Stimulated activated CD8-positive, alpha-beta memory T cell treated with anti-CD3 and anti-CD28 coated beads, Interleukin-7, amount 100 ng/mL, for 48 hours (primary cell): ENCODE results near the gene HYAL2.
A peak's percentile ranks its signal among the peaks of the same experiment; 100 is the strongest.

Source experiments
- DNase-seq, 2 donors: peaks; one replicate each; pipeline ENCODE4 v3.0.0-alpha.2; 2020; ENCODE audit warnings: low read depth in 1 of 2; ENCODE audit errors: extremely low read depth in 1 of 2

Gene HYAL2, protein sequence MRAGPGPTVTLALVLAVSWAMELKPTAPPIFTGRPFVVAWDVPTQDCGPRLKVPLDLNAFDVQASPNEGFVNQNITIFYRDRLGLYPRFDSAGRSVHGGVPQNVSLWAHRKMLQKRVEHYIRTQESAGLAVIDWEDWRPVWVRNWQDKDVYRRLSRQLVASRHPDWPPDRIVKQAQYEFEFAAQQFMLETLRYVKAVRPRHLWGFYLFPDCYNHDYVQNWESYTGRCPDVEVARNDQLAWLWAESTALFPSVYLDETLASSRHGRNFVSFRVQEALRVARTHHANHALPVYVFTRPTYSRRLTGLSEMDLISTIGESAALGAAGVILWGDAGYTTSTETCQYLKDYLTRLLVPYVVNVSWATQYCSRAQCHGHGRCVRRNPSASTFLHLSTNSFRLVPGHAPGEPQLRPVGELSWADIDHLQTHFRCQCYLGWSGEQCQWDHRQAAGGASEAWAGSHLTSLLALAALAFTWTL

DNA sequence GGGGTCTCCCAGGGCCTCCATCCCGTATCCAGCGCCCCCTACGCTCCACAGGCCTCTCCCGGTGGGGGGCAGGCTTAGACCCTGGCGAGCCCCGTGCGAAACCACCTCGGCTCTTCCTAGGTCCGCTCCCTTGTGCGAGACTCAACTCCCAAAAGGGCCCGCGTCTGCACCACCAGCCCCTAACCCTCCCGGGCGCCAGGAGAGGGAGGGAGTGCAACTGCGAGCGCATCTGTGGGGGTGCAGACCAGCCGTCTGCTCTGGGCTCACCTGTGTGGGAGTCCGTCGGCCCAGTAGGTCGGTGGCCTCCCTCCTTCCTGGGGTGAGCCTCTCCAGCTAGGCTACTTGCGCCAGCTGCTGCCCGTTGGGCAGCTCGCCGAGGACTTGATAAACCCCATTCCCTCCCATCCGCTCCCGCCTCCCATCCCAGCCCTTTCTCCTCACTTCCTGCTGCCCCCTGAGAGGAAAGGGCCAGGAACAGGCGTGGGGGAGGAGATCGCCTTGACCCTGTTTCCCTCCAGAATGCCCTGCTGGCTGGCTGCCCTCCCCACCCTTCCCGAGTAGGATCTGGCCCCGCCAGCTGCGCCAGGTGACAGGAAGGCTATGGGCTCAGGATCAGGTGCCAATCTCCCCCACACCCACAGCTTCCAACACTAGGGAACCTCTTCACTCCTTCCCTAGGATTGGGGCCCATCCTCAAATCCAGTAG lies at the start of gene HYAL2:
TSS of gene HYAL2 (minus strand) at position 360 of the 706 bp plus-strand sequence. CDS start 2,256 bp downstream, outside the sequence.
- DNase-seq = no peak

DNA sequence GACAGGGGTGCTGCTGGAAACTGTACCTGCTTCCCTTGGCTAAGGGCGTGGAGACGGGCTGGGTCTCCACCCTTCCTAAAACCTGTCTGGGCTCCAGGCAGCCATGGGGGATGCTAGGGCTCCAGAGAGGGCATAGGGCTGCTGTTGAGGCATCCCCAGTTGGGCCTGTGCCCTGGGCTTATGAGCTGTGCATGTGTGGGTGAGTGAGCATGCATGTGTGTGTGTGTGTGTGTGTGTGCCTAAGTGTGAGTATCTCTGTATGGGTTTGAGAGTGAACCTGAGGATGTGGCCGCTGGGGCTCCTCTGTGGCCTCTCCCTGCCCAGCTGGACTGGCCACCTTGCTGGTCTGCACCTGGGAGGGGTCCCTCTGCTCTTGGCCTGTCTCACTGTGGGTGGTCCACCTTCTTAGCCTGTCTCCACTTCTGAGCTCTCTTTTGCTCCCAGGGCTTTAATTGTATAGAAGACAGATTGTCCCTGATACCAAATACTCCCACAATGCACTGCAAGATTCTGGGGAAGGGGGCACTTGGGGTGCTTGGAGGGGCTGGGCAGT lies 48.7 kb upstream of the HYAL2 start:
- DNase-seq = no peak

DNA sequence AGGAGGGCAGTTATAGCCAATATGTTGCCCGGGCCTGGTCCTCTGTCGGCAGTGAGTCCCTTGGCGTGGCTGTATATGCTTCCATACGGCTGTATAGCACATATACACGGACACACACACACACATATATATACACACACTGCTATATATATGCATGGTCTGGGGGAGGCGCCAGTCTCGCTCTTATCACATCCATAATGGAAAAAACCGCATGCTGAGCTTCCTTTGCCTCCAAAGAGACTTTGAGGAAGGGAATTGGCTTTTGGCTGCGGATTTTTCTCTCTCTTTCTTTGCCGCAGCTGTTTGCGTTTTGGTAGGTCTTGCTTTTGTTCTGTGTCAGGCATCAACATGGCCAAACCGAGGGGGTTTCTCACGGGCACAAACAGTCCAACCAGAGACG lies 48.0 kb upstream of the HYAL2 start:
- no peak for DNase-seq

DNA sequence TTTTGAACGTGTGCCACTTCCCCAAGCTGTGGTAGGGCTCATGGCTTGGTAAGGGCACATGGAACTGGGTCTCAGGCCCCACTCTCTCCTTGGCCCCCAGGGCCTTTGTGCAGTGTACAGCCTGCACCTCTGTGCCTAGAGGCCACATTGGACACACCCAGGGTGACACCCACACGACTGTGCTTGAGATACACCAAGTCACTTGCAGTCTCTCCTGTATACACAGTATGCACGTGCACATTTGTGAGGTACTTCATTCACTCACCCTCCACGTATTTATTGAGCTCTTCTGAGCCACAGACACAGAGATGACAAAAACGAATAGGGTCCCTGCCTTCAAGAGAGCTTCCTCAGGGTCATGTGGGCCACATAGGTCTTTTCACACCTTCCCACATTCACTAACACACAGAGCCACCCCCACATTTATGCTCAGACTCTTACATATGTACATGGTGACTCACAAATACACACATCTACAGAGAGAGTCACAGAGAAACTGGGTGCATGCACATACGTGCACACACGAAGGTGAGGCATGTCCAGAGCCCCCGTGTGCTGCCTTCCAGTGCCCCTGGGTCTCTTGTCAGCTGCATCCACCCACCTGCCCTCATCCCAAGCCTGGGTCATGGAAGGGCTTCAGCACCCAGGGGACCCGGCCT lies 46.6 kb upstream of the HYAL2 start:
- no peak for DNase-seq

DNA sequence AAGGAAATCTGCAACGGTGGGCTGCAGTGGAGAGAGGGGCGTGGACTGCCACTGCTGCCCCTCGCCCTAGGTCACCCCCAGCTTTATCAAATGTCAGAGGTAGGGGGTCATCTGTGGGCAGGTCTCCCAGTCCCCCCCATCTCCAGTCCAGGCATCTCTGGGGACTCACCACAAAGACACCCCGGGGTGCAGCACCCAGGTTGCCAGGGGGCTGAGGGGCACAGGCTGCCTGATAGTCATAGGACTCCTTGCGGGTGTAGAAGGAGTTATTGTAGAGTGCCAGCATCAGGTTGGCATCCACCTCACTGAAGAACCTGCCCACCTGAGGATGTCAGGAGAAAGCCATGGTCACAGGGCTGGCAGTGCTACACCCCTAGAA lies 43.3 kb upstream of the HYAL2 start:
- no peak for DNase-seq

DNA sequence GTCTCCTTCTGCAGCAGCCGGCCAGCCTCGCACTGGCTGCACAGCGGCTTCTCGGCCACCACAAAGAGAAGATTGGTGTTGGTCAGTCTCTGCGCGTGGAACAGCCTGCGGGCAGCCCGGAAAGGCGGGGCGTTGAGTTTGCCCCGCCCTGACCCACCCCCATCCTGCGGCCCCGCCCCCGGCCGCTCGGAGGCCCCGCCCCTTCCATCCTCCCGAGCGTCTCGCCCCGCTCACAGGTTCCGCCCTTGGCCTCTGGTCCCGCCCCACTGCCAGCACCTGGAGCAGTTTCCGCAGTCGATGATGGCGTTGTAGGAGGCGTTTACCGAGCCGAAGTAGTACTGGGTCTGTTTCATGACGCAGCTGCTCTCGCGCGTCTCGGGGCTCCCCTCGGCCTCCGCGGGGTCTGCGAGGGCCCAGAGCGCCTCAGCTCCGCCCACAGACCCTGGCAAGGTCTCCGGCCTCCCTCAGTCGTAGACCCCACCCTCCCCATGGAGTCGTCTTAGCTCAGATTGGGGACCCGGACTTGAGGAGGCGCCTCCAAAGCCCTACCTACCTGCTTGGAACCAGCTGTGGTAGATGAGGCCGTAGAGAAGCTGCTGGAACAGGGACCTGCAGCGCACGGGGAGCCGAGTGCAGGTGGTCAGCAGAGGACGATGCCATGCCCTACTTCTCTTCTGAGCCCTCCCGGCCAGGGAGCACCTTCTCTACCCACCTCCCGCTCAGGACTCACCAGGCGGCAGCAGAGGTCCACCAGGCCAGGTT lies 42.7 kb upstream of the HYAL2 start:
- peak; percentile 80 to 91 for DNase-seq

DNA sequence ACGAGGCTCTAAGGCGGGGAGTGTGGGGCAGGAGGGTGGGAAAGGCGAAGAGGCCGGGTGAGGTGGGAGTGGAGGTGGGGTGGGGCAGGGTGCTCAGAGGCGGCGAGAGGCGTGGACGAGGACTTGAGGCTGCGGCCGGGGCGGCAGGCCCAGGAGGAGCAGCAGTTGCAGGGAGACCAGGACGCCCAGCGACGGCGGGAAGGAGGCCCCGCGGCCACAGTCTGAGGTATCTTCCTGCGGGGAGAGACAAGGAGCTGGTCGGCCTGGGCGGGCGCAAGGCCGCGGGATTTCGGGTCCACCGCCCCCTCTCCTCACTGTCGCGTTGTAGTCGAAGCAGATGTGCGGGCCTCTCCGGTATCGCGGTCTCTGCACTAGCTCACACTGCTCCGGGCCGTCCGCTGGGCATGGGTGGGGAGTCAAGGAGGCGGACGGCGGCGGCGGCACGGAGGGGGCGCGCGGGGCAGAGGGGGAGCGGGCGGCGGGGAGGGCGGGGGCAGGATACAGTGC lies 42.1 kb upstream of the HYAL2 start:
- no peak for DNase-seq

DNA sequence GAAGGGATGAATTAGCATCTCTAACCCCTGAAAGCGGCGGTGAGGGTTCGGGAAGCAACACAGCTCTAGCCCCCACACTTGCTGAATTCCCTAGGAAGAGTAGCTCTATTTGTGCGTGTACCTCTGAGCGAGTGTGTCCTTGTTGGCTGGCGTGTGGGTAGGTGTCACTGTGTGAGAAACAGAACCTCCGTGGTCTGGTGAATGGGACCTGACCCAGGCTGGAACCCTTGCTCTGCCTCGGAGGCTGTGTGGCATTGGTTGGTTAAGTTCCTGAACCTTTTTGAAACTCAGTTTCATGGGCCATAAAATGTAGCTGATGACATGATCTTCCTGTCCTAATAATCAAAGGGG lies 37.2 kb upstream of the HYAL2 start:
- DNase-seq = no peak

DNA sequence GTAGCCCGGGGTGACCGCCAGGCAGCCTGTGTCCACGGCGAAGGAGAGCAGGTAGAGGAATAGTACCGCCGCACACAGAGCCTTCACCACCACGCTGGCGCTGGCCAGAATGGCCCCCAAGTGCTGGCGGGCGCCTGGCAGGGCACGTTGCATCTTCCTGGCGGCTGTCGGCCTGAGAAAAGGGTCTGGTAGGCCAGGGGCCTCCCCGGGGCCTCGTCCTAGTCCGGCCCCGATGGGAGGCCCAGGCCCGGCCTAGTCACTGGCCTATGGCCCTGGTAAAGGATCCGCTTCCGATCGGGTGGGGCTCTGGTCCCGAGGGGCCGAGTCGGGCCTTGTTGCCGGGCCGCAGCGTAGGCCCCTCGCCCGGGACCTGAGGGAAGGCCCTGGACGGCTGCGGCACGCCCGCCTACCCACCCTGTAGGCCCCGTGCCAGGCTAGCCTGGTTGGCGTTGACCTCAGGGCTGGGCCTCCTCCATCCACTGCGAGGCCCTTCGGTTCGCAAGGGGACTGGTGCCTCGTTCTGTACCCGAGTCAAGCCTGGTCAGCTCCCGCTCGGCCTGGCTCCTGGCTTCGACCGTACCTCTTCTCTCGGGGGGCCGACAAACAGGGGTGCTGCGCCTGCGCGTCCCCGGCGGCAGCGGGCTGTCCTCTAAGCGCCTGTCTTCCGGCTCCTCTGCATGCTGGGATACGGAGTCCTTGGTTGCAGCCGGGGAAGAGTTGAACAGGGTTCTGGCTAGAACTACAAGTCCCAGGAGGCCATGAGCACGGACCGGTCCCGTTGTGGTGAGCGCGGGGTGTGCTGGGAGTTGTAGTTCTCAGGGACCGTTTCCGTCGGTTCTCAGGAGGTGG lies 36.6 kb upstream of the HYAL2 start, which contains the start of gene TMEM115:
TSS of gene TMEM115 (minus strand) at position 611 of the 849 bp plus-strand sequence. CDS start at position 153, 458 bp downstream.
- DNase-seq = peak; percentile 86 to 96

DNA sequence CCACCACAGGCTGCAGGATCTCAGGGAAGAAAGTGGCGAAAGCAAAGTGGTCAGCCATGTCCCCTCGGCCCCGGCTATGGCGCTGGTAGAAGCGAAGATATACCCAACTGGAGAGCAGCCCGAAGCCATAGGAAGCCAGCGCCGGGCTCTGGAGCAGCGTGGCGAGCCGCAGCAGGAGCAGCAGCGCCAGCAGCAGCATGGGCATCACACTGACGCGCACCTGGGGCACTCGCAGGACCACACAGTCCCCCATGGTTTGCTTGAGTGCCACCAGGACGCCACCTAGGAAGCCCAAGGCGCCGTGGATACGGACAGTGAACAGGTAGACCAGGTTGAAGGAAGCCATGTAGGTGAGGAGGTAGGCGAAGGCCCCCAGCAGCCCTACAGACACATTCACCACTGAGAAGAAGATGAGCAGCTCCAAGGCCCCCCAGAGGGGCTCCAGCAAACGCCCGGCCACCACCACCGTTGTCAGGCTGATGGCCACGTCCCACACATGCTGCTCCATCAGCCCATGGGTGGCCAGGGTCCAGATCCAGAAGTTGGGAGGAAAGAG lies 35.9 kb upstream of the HYAL2 start:
- DNase-seq = no peak

DNA sequence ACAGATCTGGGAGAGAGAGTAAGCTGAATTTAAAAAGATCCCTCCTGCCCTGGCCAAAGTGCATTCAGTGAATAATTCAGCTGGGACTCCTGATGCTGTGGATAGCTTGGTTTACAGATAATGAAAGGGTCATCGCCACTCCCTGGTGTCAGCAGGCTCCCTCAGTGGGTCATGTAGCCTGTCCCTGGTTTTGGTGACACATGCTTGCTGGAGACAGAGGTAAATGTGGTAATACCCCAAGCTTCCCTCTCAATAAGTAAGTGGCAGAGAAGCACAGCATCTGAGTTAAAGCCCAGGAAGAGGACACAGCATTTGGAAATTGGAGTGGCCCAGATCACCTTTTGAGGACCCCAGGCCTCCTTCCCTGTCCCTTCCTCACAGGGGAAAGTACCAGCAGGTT lies 34.9 kb upstream of the HYAL2 start:
- DNase-seq = no peak

DNA sequence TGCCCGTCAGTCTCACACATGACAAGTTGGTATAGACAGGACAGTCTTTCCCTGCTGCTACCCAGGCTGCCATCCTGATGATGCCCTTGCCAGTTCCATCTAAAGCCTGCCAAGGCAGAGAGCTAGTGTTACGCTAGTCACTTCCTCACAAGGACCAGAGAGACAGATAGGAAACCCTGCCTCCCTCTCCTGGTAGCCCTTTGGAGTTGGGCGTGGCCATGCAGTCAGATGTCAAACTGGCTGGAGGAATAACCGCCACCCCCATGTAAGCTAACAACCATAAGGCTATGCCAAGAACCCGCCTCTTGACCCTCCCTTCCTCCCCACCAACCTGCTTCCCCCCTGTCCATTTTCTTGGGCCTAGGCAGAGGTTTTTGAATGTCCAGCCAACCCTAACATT lies 34.0 kb upstream of the HYAL2 start:
- DNase-seq = no peak

DNA sequence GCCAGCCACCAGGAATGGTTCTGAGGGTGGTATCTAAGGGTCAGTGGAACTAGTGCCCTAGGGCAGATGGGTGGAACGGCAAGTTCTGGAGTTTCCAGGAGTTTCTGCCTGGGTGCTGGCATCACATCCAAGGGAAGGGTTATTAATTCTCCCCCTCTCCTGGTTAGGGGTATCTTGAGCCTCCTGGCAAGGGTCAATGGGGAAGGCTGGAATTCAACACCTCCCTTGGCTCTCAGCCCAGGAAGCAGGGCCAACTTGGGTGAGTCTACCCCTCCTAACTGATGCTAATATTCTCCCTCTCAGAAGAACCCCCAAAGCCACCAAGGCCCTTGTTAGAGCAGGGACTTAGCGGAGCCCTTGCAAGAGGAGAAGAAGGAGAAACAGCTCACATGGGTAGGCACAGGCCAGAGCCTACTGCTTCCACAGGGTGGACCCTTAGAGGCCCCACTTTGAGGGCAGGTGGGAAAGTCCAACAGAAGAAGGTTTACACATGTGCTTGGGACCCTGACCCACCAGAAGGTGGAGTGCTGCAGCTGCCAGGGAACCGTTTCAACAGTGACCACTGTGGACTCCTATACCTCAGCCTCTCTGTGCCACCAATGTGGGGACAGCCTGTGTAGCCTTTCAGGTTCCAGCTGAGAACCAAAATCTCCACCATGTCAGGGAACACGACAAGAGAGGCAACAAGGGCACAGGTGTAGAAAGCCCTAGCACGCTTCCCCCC lies 33.4 kb upstream of the HYAL2 start:
- no peak for DNase-seq

DNA sequence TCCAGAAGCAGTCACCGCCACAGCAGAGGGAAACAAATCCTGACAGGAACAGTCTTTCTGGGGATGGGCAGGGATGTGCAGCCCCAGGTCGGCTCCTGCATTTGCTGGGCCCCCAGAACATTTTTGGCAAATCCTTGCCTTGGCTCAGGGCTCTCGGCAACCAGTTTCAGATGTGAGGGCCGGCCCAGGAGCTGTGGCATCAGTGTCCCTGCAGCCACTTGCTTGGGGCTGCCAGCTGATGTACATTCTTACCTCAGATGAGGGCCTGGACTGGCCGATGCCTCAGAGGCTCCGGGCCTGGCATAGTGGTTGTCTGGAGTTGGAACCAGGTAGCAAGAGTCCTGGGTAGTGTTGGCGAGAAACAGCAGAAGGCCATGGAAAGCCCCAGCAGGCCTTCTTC lies 32.3 kb upstream of the HYAL2 start:
- no peak for DNase-seq

DNA sequence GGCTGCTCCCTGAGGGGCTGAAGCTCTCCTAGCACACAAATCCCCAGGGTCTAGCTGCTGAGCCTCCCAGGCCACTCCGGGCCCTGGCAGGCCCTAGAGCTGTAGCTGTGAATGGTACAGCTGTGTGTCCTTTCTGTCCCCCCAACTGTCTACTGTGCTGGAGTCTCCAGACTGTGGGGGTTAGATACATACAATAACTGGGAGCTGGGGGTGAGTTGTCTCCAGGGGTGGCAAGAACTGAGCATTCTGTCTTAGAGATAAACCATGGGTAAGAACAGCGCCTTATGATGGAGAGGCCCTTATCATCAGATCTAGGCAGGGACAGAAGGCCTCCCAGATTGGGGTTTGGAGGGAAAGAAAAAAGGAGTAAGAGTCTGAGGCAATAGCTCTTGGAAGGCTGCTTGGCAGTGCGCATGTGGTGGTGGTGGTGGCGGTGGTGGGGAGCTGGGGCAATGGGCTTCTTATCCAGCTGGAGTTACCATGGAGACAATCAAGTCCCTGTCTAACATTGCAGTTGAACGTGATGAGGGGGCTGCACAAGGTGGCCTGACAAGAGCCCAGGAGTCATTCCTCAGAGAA lies 31.7 kb upstream of the HYAL2 start:
- no peak for DNase-seq

DNA sequence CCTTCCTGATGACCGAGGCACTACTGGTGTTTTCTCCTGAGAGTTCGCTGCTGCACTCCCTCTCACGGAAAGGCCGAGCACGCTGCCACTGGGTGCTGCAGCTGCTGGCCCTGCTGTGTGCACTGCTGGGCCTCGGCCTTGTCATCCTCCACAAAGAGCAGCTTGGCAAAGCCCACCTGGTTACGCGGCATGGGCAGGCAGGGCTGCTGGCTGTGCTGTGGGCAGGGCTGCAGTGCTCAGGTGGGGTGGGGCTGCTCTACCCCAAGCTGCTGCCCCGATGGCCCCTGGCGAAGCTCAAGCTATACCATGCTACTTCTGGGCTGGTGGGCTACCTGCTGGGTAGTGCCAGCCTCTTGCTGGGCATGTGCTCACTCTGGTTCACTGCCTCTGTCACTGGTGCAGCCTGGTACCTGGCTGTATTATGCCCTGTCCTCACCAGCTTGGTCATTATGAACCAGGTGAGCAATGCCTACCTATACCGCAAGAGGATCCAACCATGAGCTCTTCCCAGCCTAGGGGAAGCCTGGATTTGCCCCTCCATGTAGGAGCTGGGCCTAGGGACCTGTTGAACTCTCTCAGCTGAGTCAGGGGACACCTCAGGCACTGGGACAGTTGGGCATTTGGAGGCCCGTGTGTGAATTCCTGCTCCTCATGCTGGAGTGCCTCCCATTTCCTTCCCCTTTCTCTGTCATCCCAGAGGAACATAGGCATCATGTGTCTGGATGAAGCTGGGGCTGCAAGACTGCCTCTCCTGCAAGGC lies 30.9 kb upstream of the HYAL2 start:
- no peak for DNase-seq

DNA sequence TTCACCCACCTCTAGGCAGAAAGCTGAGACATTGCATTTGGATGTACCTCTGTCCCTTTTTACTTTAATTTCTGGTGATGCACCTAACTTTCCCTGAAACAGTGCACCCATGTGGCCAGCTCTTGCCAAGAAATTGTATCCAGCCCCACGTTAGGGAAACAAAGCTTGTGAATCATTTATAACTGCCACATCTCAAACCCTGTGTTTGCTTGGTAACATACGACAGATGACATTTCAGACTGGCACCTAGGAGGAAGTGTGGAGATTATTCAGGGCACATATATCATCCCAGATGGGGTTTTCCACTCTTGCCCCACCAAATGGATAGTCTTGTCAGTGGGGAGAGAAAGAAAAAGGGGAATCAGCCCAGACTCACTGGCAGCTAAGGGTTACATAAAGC lies 30.2 kb upstream of the HYAL2 start:
- no peak for DNase-seq

DNA sequence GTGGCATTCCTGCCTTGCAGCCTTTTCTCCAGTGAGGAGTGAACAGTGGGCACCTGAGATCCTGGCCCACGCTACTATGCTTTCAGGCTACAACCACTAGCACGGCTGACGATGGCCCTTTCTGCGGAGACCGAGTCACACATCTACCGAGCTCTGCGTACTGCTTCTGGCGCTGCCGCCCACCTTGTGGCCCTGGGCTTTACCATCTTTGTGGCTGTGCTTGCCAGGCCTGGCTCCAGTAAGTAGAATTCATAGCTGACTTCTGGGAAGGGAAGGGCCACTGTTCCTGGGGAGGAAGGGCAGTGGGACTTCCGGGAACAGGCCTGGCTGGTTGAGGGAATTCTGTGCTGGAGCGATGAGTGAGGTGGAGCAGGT lies 28.8 kb upstream of the HYAL2 start:
- no peak for DNase-seq
